ENCODE results near the gene SH3D19.
"Not testable (repeated sequence)": the region's sequence is repeated elsewhere in the genome, so short reads cannot be mapped to it uniquely, and the experiment has no call there.

The SH3D19 gene

GRCh38 chr4:151325111-151325948 is at the start of gene SH3D19:
Gene SH3D19, minus strand, starts transcription at chr4:151325605. Its CDS starts 253 bp downstream, at chr4:151325352.
- no peak for DNase-seq

- DNase-seq: peak; percentile 70
Measured at GRCh38 chr4:151362404-151363164, 37.2 kb upstream of the SH3D19 start.

- no peak for DNase-seq
Measured at GRCh38 chr4:151361966-151362365, 36.6 kb upstream of the SH3D19 start.

GRCh38 chr4:151361126-151361525 is 35.7 kb upstream of the SH3D19 start:
- no peak for DNase-seq

- DNase-seq: no peak
Measured at GRCh38 chr4:151359576-151359975, 34.2 kb upstream of the SH3D19 start.

- DNase-seq: no peak
Measured at GRCh38 chr4:151358266-151358665, 32.9 kb upstream of the SH3D19 start.

GRCh38 chr4:151356510-151356909 is 31.1 kb upstream of the SH3D19 start:
- no peak for DNase-seq

- DNase-seq: no peak
Measured at GRCh38 chr4:151355155-151355554, 29.8 kb upstream of the SH3D19 start.

- no peak for DNase-seq
Measured at GRCh38 chr4:151347490-151348235, 22.3 kb upstream of the SH3D19 start.

- DNase-seq: no peak
Measured at GRCh38 chr4:151344948-151345347, 19.5 kb upstream of the SH3D19 start.

GRCh38 chr4:151340751-151341385 is 15.5 kb upstream of the SH3D19 start:
- DNase-seq: no peak

- DNase-seq: no peak
Measured at GRCh38 chr4:151339467-151339866, 14.1 kb upstream of the SH3D19 start.

GRCh38 chr4:151331276-151332042 is 6.1 kb upstream of the SH3D19 start:
- DNase-seq: no peak

- DNase-seq: no peak
Measured at GRCh38 chr4:151329217-151330007, 4.0 kb upstream of the SH3D19 start.

GRCh38 chr4:151325949-151326246 is 493 bp upstream of the SH3D19 start:
- no peak for DNase-seq

- DNase-seq: no peak
Measured at GRCh38 chr4:151324752-151325110, 674 bp downstream of the SH3D19 start.

- no peak for DNase-seq
Measured at GRCh38 chr4:151324124-151324751, 1.2 kb downstream of the SH3D19 start.

- no peak for DNase-seq
Measured at GRCh38 chr4:151323667-151324066, 1.7 kb downstream of the SH3D19 start.

- no peak for DNase-seq
Measured at GRCh38 chr4:151322570-151322969, 2.8 kb downstream of the SH3D19 start.

- not testable (repeated sequence) for DNase-seq
Measured at GRCh38 chr4:151322161-151322560, 3.2 kb downstream of the SH3D19 start.

- DNase-seq: no peak
Measured at GRCh38 chr4:151321586-151321985, 3.8 kb downstream of the SH3D19 start.

Measured in activated CD8-positive, alpha-beta memory T cell treated with anti-CD3 and anti-CD28 coated beads, Interleukin-2, amount 50 U/mL, for 4 hours (primary cell).